ENCODE data around the gene MBD3L2B.

- TF ChIP-seq SPI1 (IDR thresholded peaks at IDR 0.05; ENCODE audit: low read depth, low read length) = no peak
- no peak for TF ChIP-seq POLR2AphosphoS5 (IDR thresholded peaks at IDR 0.05; ENCODE audit: low read depth, low read length)
- no peak for TF ChIP-seq POU2F2 (IDR thresholded peaks at IDR 0.05; ENCODE audit: low read depth, low read length)
- no peak for TF ChIP-seq POLR2A (IDR thresholded peaks at IDR 0.05; ENCODE audit: low read depth, low read length)
- no peak for TF ChIP-seq TAF1 (IDR thresholded peaks at IDR 0.05; ENCODE audit: low read depth, low read length)
Measured at GRCh38 chr19:7068599-7068998, 47.4 kb upstream of the MBD3L2B start.
